SK-N-SH (cell line): ENCODE results near the gene ETFA. TPM values are rescaled to one million over a fixed set of nuclear protein-coding genes. Genes with fewer than 3 reads are reported as not detected.

ENCODE experiments used
- CTCF ChIA-PET: fragments of 300-600, 350-600 bp; formaldehyde crosslinking; extraction: SDS; loops from one replicate; lab custom pipeline; 2021; lab: Yijun Ruan, JAX
- POLR2A ChIA-PET: fragments of 350-600 bp; sonication (Branson Sonifier 250); formaldehyde crosslinking; extraction: SDS; loops from one replicate; lab custom pipeline; 2020; ENCODE audit warnings: antibody characterized with exemption, inconsistent platforms; lab: Yijun Ruan, JAX
- DNase-seq: peaks from one replicate; pipeline ENCODE4 v3.0.0; 2012
- H2AFZ ChIP-seq: fragments of 200-600 bp; sonication (generic); 2 replicates; pipeline ENCODE4 v1.8.1; 2016; ENCODE audit warnings: antibody characterized with exemption, mild to moderate bottlenecking, low read depth
- H3F3A ChIP-seq: fragments of 200-600 bp; sonication (generic); replicated peaks from 2 replicates; pipeline ENCODE3; 2016; ENCODE audit warnings: antibody characterized with exemption, mild to moderate bottlenecking; ENCODE audit not compliant: insufficient read depth
- H3K27ac ChIP-seq, 2 experiments: fragments of 200-500 bp in 1 of 2; fragments of 200-600 bp in 1 of 2; sonication (Bioruptor generic) in 1 of 2; sonication (generic), shearing (Covaris generic) in 1 of 2; 2 replicates each; pipeline versions ENCODE4 v1.5.1 to v1.6.1; 2014 to 2016; ENCODE audit warnings: low read depth in 2 of 2, inconsistent platforms in 1 of 2, low read length in 1 of 2, mild to moderate bottlenecking in 1 of 2, mixed read lengths in 1 of 2
- H3K27me3 ChIP-seq: fragments of 200-600 bp; sonication (generic), shearing (Covaris generic); 2 replicates; pipeline ENCODE4 v1.6.1; 2016; ENCODE audit warnings: mixed run types; ENCODE audit not compliant: insufficient read depth
- H3K36me3 ChIP-seq, 2 experiments: fragments of 200-500 bp in 1 of 2; fragments of 200-600 bp in 1 of 2; sonication (Bioruptor generic) in 1 of 2; sonication (generic) in 1 of 2; replicated peaks in 1 of 2; 2 replicates each; pipeline versions ENCODE3 to v1.5.1; 2014 to 2016; ENCODE audit warnings: low read length in 1 of 2, mild to moderate bottlenecking in 1 of 2; ENCODE audit not compliant: insufficient read depth in 2 of 2, control insufficient read depth in 1 of 2
- H3K4me1 ChIP-seq, 2 experiments: fragments of 200-500 bp in 1 of 2; fragments of 200-600 bp in 1 of 2; sonication (Bioruptor generic) in 1 of 2; sonication (generic), shearing (Covaris generic) in 1 of 2; 2 replicates each; pipeline versions ENCODE4 v1.5.1 to v1.6.1; 2014 to 2016; ENCODE audit warnings: low read depth in 1 of 2, low read length in 1 of 2, mixed run types in 1 of 2; ENCODE audit not compliant: insufficient read depth in 2 of 2, control insufficient read depth in 1 of 2
- H3K4me2 ChIP-seq: fragments of 200-600 bp; sonication (generic), shearing (Covaris generic); 2 replicates; pipeline ENCODE4 v1.6.1; 2017; ENCODE audit warnings: mixed run types
- H3K4me3 ChIP-seq, 2 experiments: fragments of 200-500 bp in 1 of 2; fragments of 200-600 bp in 1 of 2; sonication (Bioruptor generic) in 1 of 2; sonication (generic), shearing (Covaris generic) in 1 of 2; 2 replicates each; pipeline versions ENCODE4 v1.5.1 to v1.8.1; 2014 to 2016; ENCODE audit warnings: low read depth in 2 of 2, inconsistent platforms in 1 of 2, low read length in 1 of 2, mild to moderate bottlenecking in 1 of 2, mixed read lengths in 1 of 2, moderate library complexity in 1 of 2
- H3K79me2 ChIP-seq: fragments of 200-600 bp; sonication (generic); 2 replicates; pipeline ENCODE4 v1.8.1; 2017; ENCODE audit warnings: mild to moderate bottlenecking; ENCODE audit not compliant: insufficient read depth
- H3K9ac ChIP-seq: fragments of 200-600 bp; sonication (generic); 2 replicates; pipeline ENCODE4 v1.6.1; 2017; ENCODE audit warnings: mixed run types
- H3K9me2 ChIP-seq: fragments of 200-600 bp; sonication (generic); 2 replicates; pipeline ENCODE4 v1.6.1; 2017; ENCODE audit warnings: mixed run types
- H3K9me3 ChIP-seq: fragments of 200-600 bp; sonication (generic); 2 replicates; pipeline ENCODE4 v1.6.1; 2017; ENCODE audit warnings: mixed run types, mild to moderate bottlenecking, moderate library complexity
- H4K20me1 ChIP-seq: fragments of 200-600 bp; sonication (generic); 2 replicates; pipeline ENCODE4 v1.6.1; 2017; ENCODE audit warnings: mild to moderate bottlenecking, mixed run types; ENCODE audit not compliant: insufficient read depth
- CTCF ChIP-seq: fragments of 200-600 bp; sonication (generic); IDR thresholded peaks from 2 replicates; pipeline ENCODE4 v1.6.1; 2017; ENCODE audit warnings: antibody characterized with exemption, mild to moderate bottlenecking, moderate library complexity
- FOSL2 ChIP-seq: IDR thresholded peaks from 2 replicates; pipeline ENCODE4 v1.4.0; 2012; ENCODE audit warnings: low read depth, mild to moderate bottlenecking, moderate library complexity, borderline replicate concordance
- FOXM1 ChIP-seq: IDR thresholded peaks from 2 replicates; pipeline ENCODE4 v1.4.0; 2012; ENCODE audit warnings: low read depth, mild to moderate bottlenecking
- GATA2 ChIP-seq: sonication (generic); formaldehyde crosslinking; IDR thresholded peaks from 2 replicates; pipeline ENCODE4 v1.5.0; 2020; ENCODE audit warnings: mild to moderate bottlenecking, missing genetic modification reagents
- MAX ChIP-seq: IDR thresholded peaks from 2 replicates; pipeline ENCODE4 v1.4.0; 2012; ENCODE audit warnings: low read depth
- NFIC ChIP-seq: IDR thresholded peaks from 2 replicates; pipeline ENCODE4 v1.4.0; 2012; ENCODE audit warnings: borderline replicate concordance
- PBX3 ChIP-seq: IDR thresholded peaks from 2 replicates; pipeline ENCODE4; 2012
- RAD21 ChIP-seq: IDR thresholded peaks from 2 replicates; pipeline ENCODE4 v1.6.1; 2012; ENCODE audit warnings: mild to moderate bottlenecking, low read length
- RCOR1 ChIP-seq: fragments of 150-350 bp; IDR thresholded peaks from 2 replicates; pipeline ENCODE4 v1.6.1; 2017; ENCODE audit warnings: antibody characterized with exemption, low read length
- REST ChIP-seq: IDR thresholded peaks from 2 replicates; pipeline ENCODE4 v1.6.1; 2012; ENCODE audit warnings: mild to moderate bottlenecking, low read depth, low read length, moderate library complexity
- RFX5 ChIP-seq: IDR thresholded peaks from 2 replicates; pipeline ENCODE4 v1.6.1; 2012; ENCODE audit warnings: mild to moderate bottlenecking, improper control_type of control experiment, low read length
- SMC3 ChIP-seq: IDR thresholded peaks from 2 replicates; pipeline ENCODE4 v1.6.1; 2012; ENCODE audit warnings: low read depth, low read length, improper control_type of control experiment
- TCF12 ChIP-seq: IDR thresholded peaks from 2 replicates; pipeline ENCODE4 v1.4.0; 2012
- USF1 ChIP-seq: IDR thresholded peaks from 2 replicates; pipeline ENCODE4 v1.4.0; 2012; ENCODE audit warnings: low read depth, borderline replicate concordance
- USF2 ChIP-seq: fragments of 150-350 bp; IDR thresholded peaks from 2 replicates; pipeline ENCODE4 v1.6.1; 2017; ENCODE audit warnings: antibody characterized with exemption, low read length, low read depth, borderline replicate concordance
- YY1 ChIP-seq: IDR thresholded peaks from 2 replicates; pipeline ENCODE4 v1.4.0; 2012; ENCODE audit warnings: low read depth, mild to moderate bottlenecking
- WGBS: methylation state at CpG from one replicate; pipeline ENCODE4 v1.1.6; 2017; ENCODE audit warnings: low lambda C conversion rate; 5-methylcytosine and 5-hydroxymethylcytosine counted together
- polyA plus RNA-seq, 3 experiments: library from polyadenylated mRNA; depleted of rRNA; stranded (reverse); fragments of >200 nt; gene quantifications; 2 replicates each; pipeline ENCODE4 v1.2.3, GENCODE V29; 2012

The ETFA gene
- polyA plus RNA-seq, 1 of the 3 experiments (the other 2 are of a cell fraction): 122 TPM

GRCh38 chr15:76193934-76194333 lies 117.3 kb downstream of the ETFA start:
- H4K20me1 ChIP-seq: no peaks in the 10 kb centered on the region
- 77% methylated on average over 7 of the region's 8 CpGs for WGBS
- H3K27me3 ChIP-seq: no peaks in the 10 kb centered on the region
- H3K9me3 ChIP-seq: no peaks in the 10 kb centered on the region
- H3K36me3 ChIP-seq: no peaks in the 10 kb centered on the region
- peaks cover 27 to 31% of the 10 kb centered on the region in 2 experiments; a peak in 3 of 4 replicates for H3K4me1 ChIP-seq
- no peak overlapping the region for H3K4me2 ChIP-seq
- H3F3A ChIP-seq: no peaks in the 10 kb centered on the region
- no peak for DNase-seq
- ChIA-PET CTCF (interaction anchor here (1.2 to 4.5 kb wide), 4 partner anchors 35 to 141 kb away, joined by 3 to 29 read pairs (median 6); partner anchors contain the start of gene ISL2), POLR2A (no interaction called here)
- H3K79me2 ChIP-seq: no peaks in the 10 kb centered on the region
- H3K27ac ChIP-seq: no peak overlapping the region
- H3K9me2 ChIP-seq: no peaks in the 10 kb centered on the region
- no peak overlapping the region for H3K4me3 ChIP-seq
- no peak for TF ChIP-seq PBX3
- no peak for TF ChIP-seq TCF12
- no peak for TF ChIP-seq GATA2 (CRISPR knock-in tag)
- no peak for TF ChIP-seq REST
- TF ChIP-seq USF1: no peak
- no peak for TF ChIP-seq RAD21
- TF ChIP-seq CTCF: no peak
- no peak for TF ChIP-seq MAX
- TF ChIP-seq RFX5: no peak
- TF ChIP-seq SMC3: no peak
- no peak for TF ChIP-seq RCOR1
- TF ChIP-seq USF2: no peak
- no peak for TF ChIP-seq YY1
- no peak for TF ChIP-seq FOSL2
- no peak for TF ChIP-seq NFIC
- no peak for TF ChIP-seq FOXM1
- no peak overlapping the region for H2AFZ ChIP-seq
- no peak overlapping the region for H3K9ac ChIP-seq
